GM10266 (cell line): Measurements from ENCODE around the gene ABCC9.

Experiments used
- DNase-seq: peaks from one replicate; pipeline ENCODE4 v3.0.0; 2012; ENCODE audit errors: extremely low spot score
- CTCF ChIP-seq: IDR thresholded peaks from 2 replicates; pipeline ENCODE4 v1.5.1; 2012; ENCODE audit warnings: mild to moderate bottlenecking, low read depth; ENCODE audit not compliant: control insufficient read depth, insufficient read depth; ENCODE audit errors: missing control alignments

The ABCC9 gene

GRCh38 chr12:21775133-21775820 lies 165.9 kb downstream of the ABCC9 start:
- no peak for DNase-seq
- TF ChIP-seq CTCF: no peak

GRCh38 chr12:21774358-21775132 lies 166.7 kb downstream of the ABCC9 start, which contains the start of gene KCNJ8:
TSS of gene KCNJ8 (minus strand) at chr12:21774706. CDS start at chr12:21773616, 1,090 bp downstream.
- no peak for DNase-seq
- no peak for TF ChIP-seq CTCF

GRCh38 chr12:21773806-21774205 lies 167.4 kb downstream of the ABCC9 start:
- DNase-seq: no peak
- no peak for TF ChIP-seq CTCF

- TF ChIP-seq CTCF: no peak
- peak; percentile 12 for DNase-seq
Observed at GRCh38 chr12:21773263-21773741, 167.9 kb downstream of the ABCC9 start.

- TF ChIP-seq CTCF: no peak
- DNase-seq: no peak
Observed at GRCh38 chr12:21771311-21771710, 169.9 kb downstream of the ABCC9 start.

- TF ChIP-seq CTCF: no peak
Observed at GRCh38 chr12:21769307-21769706, 171.9 kb downstream of the ABCC9 start.

GRCh38 chr12:21766403-21766802 lies 174.8 kb downstream of the ABCC9 start:
- DNase-seq: no peak
- TF ChIP-seq CTCF: no peak

More at GRCh38 chr12:21769307-21769706, 171.9 kb downstream of the ABCC9 start:
- no peak for DNase-seq
